Ishikawa (cell line): ENCODE results near the gene TSC22D1.

Source experiments
- CEBPB ChIP-seq: IDR thresholded peaks from 2 replicates; pipeline ENCODE4 v1.6.1; 2012
- CREB1 ChIP-seq: IDR thresholded peaks from 2 replicates; pipeline ENCODE4 v1.6.1; 2012; ENCODE audit warnings: low read depth
- EGR1 ChIP-seq: IDR thresholded peaks from 2 replicates; pipeline ENCODE4 v1.6.1; 2012
- EP300 ChIP-seq: IDR thresholded peaks from 2 replicates; pipeline ENCODE4 v1.6.1; 2012; ENCODE audit warnings: borderline replicate concordance
- FOXM1 ChIP-seq: IDR thresholded peaks from 2 replicates; pipeline ENCODE4 v1.6.1; 2012; ENCODE audit warnings: low read depth, borderline replicate concordance
- MAX ChIP-seq: IDR thresholded peaks from 2 replicates; pipeline ENCODE4 v1.6.1; 2012
- NFIC ChIP-seq: IDR thresholded peaks from 2 replicates; pipeline ENCODE4 v1.6.1; 2012
- RAD21 ChIP-seq: IDR thresholded peaks from 2 replicates; pipeline ENCODE4 v1.6.1; 2012; ENCODE audit warnings: low read depth
- REST ChIP-seq: IDR thresholded peaks from 2 replicates; pipeline ENCODE4 v1.6.1; 2012; ENCODE audit warnings: low read depth, mild to moderate bottlenecking
- TAF1 ChIP-seq: IDR thresholded peaks from 2 replicates; pipeline ENCODE4 v1.6.1; 2012; ENCODE audit warnings: low read depth, mild to moderate bottlenecking
- TCF12 ChIP-seq: IDR thresholded peaks from 2 replicates; pipeline ENCODE4 v1.6.1; 2012; ENCODE audit warnings: low read depth
- TEAD4 ChIP-seq: IDR thresholded peaks from 2 replicates; pipeline ENCODE4 v1.6.1; 2012
- USF1 ChIP-seq: IDR thresholded peaks from 2 replicates; pipeline ENCODE4 v1.6.1; 2012
- YY1 ChIP-seq: IDR thresholded peaks from 2 replicates; pipeline ENCODE4 v1.6.1; 2012; ENCODE audit warnings: low read depth
- ZBTB7A ChIP-seq: IDR thresholded peaks from 2 replicates; pipeline ENCODE4 v1.6.1; 2012; ENCODE audit warnings: low read depth

Gene TSC22D1

GRCh38 chr13:44508562-44509077 is 67.5 kb downstream of the TSC22D1 start:
- TF ChIP-seq TEAD4, result no peak

- TF ChIP-seq TCF12, result no peak
- no peak for TF ChIP-seq TAF1
- TF ChIP-seq NFIC, result no peak
- no peak for TF ChIP-seq FOXM1
- no peak for TF ChIP-seq TEAD4
- TF ChIP-seq ZBTB7A, result no peak
- TF ChIP-seq EP300, result no peak
- TF ChIP-seq MAX, result no peak
- no peak for TF ChIP-seq YY1
- TF ChIP-seq RAD21, result no peak
- TF ChIP-seq USF1, result no peak
- no peak for TF ChIP-seq CREB1
- no peak for TF ChIP-seq CEBPB
- TF ChIP-seq REST, result no peak
- TF ChIP-seq EGR1, result no peak
Observed at GRCh38 chr13:44507639-44508038, 68.5 kb downstream of the TSC22D1 start.

GRCh38 chr13:44506719-44507118 is 69.4 kb downstream of the TSC22D1 start:
- TF ChIP-seq ZBTB7A (no peak), USF1 (no peak), YY1 (no peak), REST (no peak), MAX (no peak), FOXM1 (no peak), TAF1 (no peak), EGR1 (no peak), CEBPB (no peak)

DNA sequence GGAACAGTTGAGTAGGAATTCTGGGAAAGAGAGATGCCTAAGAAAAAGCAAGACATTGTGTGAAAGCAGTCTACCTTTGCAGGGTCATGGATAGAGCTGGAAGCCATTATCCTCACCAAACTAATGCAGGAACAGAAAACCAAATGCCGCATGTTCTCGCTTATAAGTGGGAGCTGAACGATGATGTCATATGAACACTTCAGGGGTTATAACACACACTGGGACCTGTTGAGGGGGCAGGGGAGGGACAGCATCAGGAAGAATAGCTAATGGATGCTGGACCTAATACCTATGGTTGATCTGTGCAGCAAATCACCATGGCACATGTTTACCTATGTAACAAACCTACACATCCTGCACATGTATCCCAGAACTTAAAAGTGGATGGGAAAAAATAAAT is 69.9 kb downstream of the TSC22D1 start:
- no peak for TF ChIP-seq RAD21
- no peak for TF ChIP-seq USF1
- TF ChIP-seq ZBTB7A, result no peak
- no peak for TF ChIP-seq YY1
- TF ChIP-seq CEBPB, result no peak
- no peak for TF ChIP-seq TAF1
- no peak for TF ChIP-seq TEAD4

DNA sequence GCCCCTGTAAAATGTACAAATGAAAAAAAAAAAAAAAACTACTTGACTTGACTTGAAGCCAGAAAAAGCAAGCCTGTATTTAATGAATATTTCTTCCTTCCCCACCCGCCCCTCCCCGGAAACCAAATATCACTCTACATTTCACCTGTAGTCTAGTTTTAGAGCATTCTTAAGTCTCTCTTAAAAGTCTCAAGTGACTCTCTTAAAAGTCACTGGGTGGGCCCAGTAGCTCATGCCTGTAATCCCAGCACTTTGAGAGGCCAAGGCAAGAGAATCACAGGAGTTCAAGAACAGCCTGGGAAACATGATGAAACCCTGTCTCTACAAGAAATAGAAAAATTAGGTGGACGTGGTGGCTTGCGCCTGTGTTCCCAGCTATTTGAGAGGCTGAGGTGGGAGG is 72.0 kb downstream of the TSC22D1 start:
- no peak for TF ChIP-seq CREB1
- TF ChIP-seq NFIC, result no peak
- no peak for TF ChIP-seq TAF1
- TF ChIP-seq TCF12, result no peak
- TF ChIP-seq EGR1, result no peak
- no peak for TF ChIP-seq CEBPB

GRCh38 chr13:44498969-44499368 is 77.2 kb downstream of the TSC22D1 start:
- no peak for TF ChIP-seq TEAD4
- no peak for TF ChIP-seq REST
- no peak for TF ChIP-seq NFIC
- no peak for TF ChIP-seq CEBPB
- no peak for TF ChIP-seq CREB1
- TF ChIP-seq ZBTB7A, result no peak
- TF ChIP-seq EGR1, result no peak
- TF ChIP-seq TCF12, result no peak
- no peak for TF ChIP-seq RAD21
- TF ChIP-seq EP300, result no peak
- TF ChIP-seq TAF1, result no peak
- no peak for TF ChIP-seq USF1
- no peak for TF ChIP-seq MAX
- no peak for TF ChIP-seq FOXM1
- TF ChIP-seq YY1, result no peak
